Ishikawa (cell line): ENCODE results near the gene MEFV.

Source experiments
- CEBPB ChIP-seq: IDR thresholded peaks from 2 replicates; pipeline ENCODE4 v1.6.1; 2012
- CREB1 ChIP-seq: IDR thresholded peaks from 2 replicates; pipeline ENCODE4 v1.6.1; 2012; ENCODE audit warnings: low read depth
- EGR1 ChIP-seq: IDR thresholded peaks from 2 replicates; pipeline ENCODE4 v1.6.1; 2012
- EP300 ChIP-seq: IDR thresholded peaks from 2 replicates; pipeline ENCODE4 v1.6.1; 2012; ENCODE audit warnings: borderline replicate concordance
- FOXM1 ChIP-seq: IDR thresholded peaks from 2 replicates; pipeline ENCODE4 v1.6.1; 2012; ENCODE audit warnings: low read depth, borderline replicate concordance
- NFIC ChIP-seq: IDR thresholded peaks from 2 replicates; pipeline ENCODE4 v1.6.1; 2012
- RAD21 ChIP-seq: IDR thresholded peaks from 2 replicates; pipeline ENCODE4 v1.6.1; 2012; ENCODE audit warnings: low read depth
- TAF1 ChIP-seq: IDR thresholded peaks from 2 replicates; pipeline ENCODE4 v1.6.1; 2012; ENCODE audit warnings: low read depth, mild to moderate bottlenecking
- TCF12 ChIP-seq: IDR thresholded peaks from 2 replicates; pipeline ENCODE4 v1.6.1; 2012; ENCODE audit warnings: low read depth
- TEAD4 ChIP-seq: IDR thresholded peaks from 2 replicates; pipeline ENCODE4 v1.6.1; 2012
- YY1 ChIP-seq: IDR thresholded peaks from 2 replicates; pipeline ENCODE4 v1.6.1; 2012; ENCODE audit warnings: low read depth
- ZBTB7A ChIP-seq: IDR thresholded peaks from 2 replicates; pipeline ENCODE4 v1.6.1; 2012; ENCODE audit warnings: low read depth
- TF ChIP-seq, protein P1 (sequence below): IDR thresholded peaks from 2 replicates; pipeline ENCODE4 v1.6.1; 2012
- TF ChIP-seq, protein P2 (sequence below): IDR thresholded peaks from 2 replicates; pipeline ENCODE4 v1.6.1; 2012
- TF ChIP-seq, protein P3 (sequence below): IDR thresholded peaks from 2 replicates; pipeline ENCODE4 v1.6.1; 2012; ENCODE audit warnings: low read depth, mild to moderate bottlenecking

MEFV gene

DNA sequence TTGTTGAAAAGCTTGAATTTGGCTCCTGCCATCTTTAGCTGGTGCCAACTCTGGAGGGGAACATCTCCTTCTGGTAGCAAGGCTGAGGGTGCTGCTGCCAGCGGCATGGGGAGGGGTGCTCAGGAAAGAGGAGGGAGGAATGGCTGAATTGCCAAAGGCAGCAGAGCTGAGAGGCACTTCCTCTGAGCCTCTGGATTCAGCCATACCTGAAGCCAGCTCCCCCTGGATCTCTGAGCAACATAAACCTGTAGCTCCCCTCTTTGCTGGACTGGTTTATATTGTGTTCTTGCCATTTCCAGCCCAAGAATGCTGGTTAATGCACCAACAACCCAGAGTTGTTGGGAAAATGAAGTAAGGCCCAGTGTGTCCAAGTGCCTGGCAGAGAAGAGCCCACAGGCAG is 7.4 kb downstream of the MEFV start:
- TF ChIP-seq, protein P1, sequence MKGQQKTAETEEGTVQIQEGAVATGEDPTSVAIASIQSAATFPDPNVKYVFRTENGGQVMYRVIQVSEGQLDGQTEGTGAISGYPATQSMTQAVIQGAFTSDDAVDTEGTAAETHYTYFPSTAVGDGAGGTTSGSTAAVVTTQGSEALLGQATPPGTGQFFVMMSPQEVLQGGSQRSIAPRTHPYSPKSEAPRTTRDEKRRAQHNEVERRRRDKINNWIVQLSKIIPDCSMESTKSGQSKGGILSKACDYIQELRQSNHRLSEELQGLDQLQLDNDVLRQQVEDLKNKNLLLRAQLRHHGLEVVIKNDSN, result no peak
- TF ChIP-seq TEAD4, result no peak

DNA sequence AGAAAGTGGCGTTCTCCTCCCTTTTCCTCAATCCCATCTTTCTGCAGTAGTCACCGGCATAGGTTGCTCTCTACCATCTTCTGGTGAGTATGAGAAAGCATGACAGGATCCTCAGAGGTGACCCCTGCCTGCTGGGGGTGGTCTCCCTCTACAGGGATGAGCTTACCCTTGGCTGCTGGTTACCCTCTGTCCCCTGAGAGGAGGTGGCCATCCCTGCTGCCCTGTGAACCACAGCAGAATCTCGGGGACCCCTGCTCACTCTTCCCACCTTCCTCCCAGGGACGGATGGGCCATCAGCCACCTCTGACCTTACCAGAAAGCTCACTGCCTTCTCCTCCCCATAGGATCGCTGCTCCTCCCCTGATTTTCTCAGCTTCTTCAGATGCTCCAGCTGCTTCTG is 7.8 kb downstream of the MEFV start:
- no peak for TF ChIP-seq CREB1
- no peak for TF ChIP-seq RAD21
- TF ChIP-seq EP300, result no peak
- TF ChIP-seq, protein P2, sequence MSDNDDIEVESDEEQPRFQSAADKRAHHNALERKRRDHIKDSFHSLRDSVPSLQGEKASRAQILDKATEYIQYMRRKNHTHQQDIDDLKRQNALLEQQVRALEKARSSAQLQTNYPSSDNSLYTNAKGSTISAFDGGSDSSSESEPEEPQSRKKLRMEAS, result no peak
- no peak for TF ChIP-seq EGR1
- TF ChIP-seq TEAD4, result no peak
- TF ChIP-seq, protein P1, result no peak
- TF ChIP-seq TAF1, result no peak
- TF ChIP-seq YY1, result no peak
- TF ChIP-seq FOXM1, result no peak
- no peak for TF ChIP-seq TCF12
- no peak for TF ChIP-seq CEBPB

DNA sequence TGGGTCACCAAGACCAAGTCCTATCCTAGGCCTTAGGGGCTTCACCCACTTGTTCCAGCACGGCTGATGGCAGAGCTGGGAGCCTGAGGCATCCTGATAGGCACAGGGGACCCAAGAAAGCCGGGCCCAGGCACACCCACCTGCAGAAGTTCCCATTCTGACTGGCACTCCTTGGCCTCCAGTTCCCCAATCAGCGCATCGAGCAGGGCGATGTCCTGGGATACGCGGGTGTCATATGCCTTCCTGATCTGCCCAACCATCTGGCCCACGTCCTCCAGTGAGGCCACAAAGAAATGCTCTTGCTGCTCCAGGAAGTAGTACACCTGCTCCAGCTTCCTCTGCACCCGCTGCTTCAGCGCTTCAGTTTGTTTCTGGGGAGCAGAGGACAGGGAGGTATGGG is 9.6 kb downstream of the MEFV start:
- TF ChIP-seq TAF1 (no peak), NFIC (no peak), TEAD4 (no peak), ZBTB7A (no peak), CREB1 (no peak), CEBPB (no peak), TCF12 (no peak), RAD21 (no peak), EGR1 (no peak)
- TF ChIP-seq, protein P2, result no peak
- TF ChIP-seq, protein P3, sequence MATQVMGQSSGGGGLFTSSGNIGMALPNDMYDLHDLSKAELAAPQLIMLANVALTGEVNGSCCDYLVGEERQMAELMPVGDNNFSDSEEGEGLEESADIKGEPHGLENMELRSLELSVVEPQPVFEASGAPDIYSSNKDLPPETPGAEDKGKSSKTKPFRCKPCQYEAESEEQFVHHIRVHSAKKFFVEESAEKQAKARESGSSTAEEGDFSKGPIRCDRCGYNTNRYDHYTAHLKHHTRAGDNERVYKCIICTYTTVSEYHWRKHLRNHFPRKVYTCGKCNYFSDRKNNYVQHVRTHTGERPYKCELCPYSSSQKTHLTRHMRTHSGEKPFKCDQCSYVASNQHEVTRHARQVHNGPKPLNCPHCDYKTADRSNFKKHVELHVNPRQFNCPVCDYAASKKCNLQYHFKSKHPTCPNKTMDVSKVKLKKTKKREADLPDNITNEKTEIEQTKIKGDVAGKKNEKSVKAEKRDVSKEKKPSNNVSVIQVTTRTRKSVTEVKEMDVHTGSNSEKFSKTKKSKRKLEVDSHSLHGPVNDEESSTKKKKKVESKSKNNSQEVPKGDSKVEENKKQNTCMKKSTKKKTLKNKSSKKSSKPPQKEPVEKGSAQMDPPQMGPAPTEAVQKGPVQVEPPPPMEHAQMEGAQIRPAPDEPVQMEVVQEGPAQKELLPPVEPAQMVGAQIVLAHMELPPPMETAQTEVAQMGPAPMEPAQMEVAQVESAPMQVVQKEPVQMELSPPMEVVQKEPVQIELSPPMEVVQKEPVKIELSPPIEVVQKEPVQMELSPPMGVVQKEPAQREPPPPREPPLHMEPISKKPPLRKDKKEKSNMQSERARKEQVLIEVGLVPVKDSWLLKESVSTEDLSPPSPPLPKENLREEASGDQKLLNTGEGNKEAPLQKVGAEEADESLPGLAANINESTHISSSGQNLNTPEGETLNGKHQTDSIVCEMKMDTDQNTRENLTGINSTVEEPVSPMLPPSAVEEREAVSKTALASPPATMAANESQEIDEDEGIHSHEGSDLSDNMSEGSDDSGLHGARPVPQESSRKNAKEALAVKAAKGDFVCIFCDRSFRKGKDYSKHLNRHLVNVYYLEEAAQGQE, result no peak

DNA sequence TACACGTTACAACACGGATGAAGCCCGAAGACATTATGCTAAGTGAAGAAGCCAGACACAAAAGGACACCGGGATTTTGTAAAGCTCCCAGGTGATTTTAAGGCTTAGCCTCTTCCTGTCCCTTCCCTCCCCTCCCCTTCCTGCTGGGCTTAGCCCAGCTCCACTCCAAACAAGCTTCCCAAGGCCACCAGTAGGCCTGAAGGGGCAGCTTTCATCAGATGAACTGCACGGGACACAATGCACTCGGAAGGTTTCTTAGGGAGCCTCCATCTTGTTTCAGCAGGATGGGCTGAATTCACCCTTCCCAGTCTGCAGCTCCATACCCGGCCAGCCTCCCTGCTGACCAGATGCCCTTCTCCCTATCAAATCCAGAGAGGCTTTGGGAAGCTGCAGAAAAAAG is 10.4 kb downstream of the MEFV start:
- TF ChIP-seq TEAD4, result no peak
- no peak for TF ChIP-seq CREB1
- TF ChIP-seq TCF12, result no peak
- no peak for TF ChIP-seq FOXM1
- TF ChIP-seq, protein P3, result no peak
- TF ChIP-seq EGR1, result no peak
- TF ChIP-seq RAD21, result no peak
- TF ChIP-seq ZBTB7A, result no peak
- TF ChIP-seq, protein P1, result no peak
- no peak for TF ChIP-seq EP300
- TF ChIP-seq, protein P2, result no peak
- no peak for TF ChIP-seq CEBPB
- TF ChIP-seq YY1, result no peak

DNA sequence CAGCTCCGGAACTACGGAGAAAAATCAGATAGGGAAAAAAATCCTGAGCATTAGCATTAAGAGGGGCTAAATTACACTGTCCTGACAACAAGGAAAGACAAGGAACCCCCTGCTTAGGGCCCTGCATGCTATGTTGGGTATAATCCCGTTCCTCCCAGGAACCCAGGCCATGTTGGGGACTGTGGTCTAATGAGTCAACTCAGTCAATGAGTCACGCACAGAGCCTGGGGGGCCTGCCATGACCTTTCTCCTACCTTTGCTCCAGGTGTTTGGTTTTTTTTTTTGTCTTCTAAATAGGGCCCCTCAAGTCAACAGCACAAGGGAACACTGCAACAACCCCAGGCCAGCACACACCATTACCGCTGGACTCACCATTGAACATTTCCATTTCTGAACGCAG is 12.6 kb downstream of the MEFV start:
- TF ChIP-seq, protein P1, result no peak
- TF ChIP-seq CREB1, result no peak

DNA sequence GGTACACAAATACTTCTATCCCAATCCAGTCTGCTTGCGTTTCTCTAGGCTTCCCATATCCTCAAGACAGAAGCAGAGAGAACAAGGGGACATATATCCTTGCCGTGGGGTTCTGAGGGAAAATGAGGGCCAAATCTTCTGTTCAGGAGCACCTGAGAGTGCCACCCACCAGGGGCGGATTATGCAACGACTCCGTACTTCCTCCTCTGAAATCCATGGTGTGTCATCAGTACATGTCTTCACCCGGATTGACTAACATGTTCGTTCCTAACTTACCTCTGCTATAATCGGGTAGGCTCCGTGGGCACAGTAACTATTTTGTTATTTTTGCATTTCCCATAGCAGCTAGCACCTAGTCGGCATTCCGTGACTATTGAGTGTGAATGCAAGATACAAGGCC is 13.7 kb downstream of the MEFV start:
- TF ChIP-seq, protein P2, result no peak
- TF ChIP-seq, protein P3, result no peak
- TF ChIP-seq ZBTB7A (no peak), CEBPB (no peak), EGR1 (no peak), YY1 (no peak), NFIC (no peak), TCF12 (no peak), FOXM1 (no peak), TAF1 (no peak), EP300 (no peak), CREB1 (no peak), TEAD4 (no peak), RAD21 (no peak)
- TF ChIP-seq, protein P1, result no peak
